HUES48 (cell line): ENCODE results near the gene HPDL.

Source experiments
- H3K27ac ChIP-seq: one replicate; pipeline ENCODE4 v1.7.0; 2013; ENCODE audit warnings: low read depth, low read length, inconsistent platforms
- H3K27me3 ChIP-seq: 2 replicates; pipeline ENCODE4 v1.6.1; 2013; ENCODE audit warnings: mild to moderate bottlenecking, low read length; ENCODE audit not compliant: control insufficient read depth, insufficient read depth
- H3K36me3 ChIP-seq: 2 replicates; pipeline ENCODE4 v1.6.1; 2013; ENCODE audit warnings: low read length; ENCODE audit not compliant: control insufficient read depth, insufficient read depth
- H3K4me1 ChIP-seq: 2 replicates; pipeline ENCODE4 v1.6.1; 2013; ENCODE audit warnings: mild to moderate bottlenecking, low read length; ENCODE audit not compliant: control insufficient read depth, insufficient read depth
- H3K4me3 ChIP-seq: 2 replicates; pipeline ENCODE4 v1.5.1; 2013; ENCODE audit warnings: mild to moderate bottlenecking, low read depth, low read length
- H3K9ac ChIP-seq: 2 replicates; pipeline ENCODE4 v1.6.1; 2013; ENCODE audit warnings: mild to moderate bottlenecking, low read depth, low read length, moderate library complexity
- H3K9me3 ChIP-seq: 2 replicates; pipeline ENCODE4 v1.6.1; 2013; ENCODE audit warnings: low read length; ENCODE audit not compliant: control insufficient read depth, insufficient read depth

HPDL gene

GRCh38 chr1:45302505-45303150 lies 24.1 kb upstream of the HPDL start:
- Histone ChIP-seq H3K4me3 (peak overlapping the region; percentile 74), H3K9ac (peak overlapping the region; percentile 66), H3K36me3 (no peaks in the 10 kb centered on the region), H3K4me1 (peaks cover 39% of the 10 kb centered on the region), H3K9me3 (no peaks in the 10 kb centered on the region), H3K27me3 (no peaks in the 10 kb centered on the region), H3K27ac (peak overlapping the region; percentile 88)

- Histone ChIP-seq H3K9ac (peak overlapping the region; percentile 93), H3K4me3 (peak overlapping the region; percentile 82), H3K9me3 (no peaks in the 10 kb centered on the region), H3K4me1 (peaks cover 34% of the 10 kb centered on the region), H3K27me3 (no peaks in the 10 kb centered on the region), H3K36me3 (no peaks in the 10 kb centered on the region), H3K27ac (peak overlapping the region; percentile 92)
These were observed 23.0 kb upstream of the HPDL start for GRCh38 chr1:45303520-45304310.

GRCh38 chr1:45304311-45305081 lies 22.2 kb upstream of the HPDL start:
- peak overlapping the region; percentile 93 for H3K9ac ChIP-seq
- peak overlapping the region; percentile 82 for H3K4me3 ChIP-seq
- peaks cover 34% of the 10 kb centered on the region for H3K4me1 ChIP-seq
- H3K36me3 ChIP-seq = no peaks in the 10 kb centered on the region
- H3K27me3 ChIP-seq = no peaks in the 10 kb centered on the region
- H3K9me3 ChIP-seq = no peaks in the 10 kb centered on the region
- H3K27ac ChIP-seq = peak overlapping the region; percentile 92

GRCh38 chr1:45305231-45305630 lies 21.5 kb upstream of the HPDL start:
- no peaks in the 10 kb centered on the region for H3K9me3 ChIP-seq
- H3K4me3 ChIP-seq = no peak overlapping the region
- no peak overlapping the region for H3K9ac ChIP-seq
- H3K27ac ChIP-seq = no peak overlapping the region
- H3K4me1 ChIP-seq = peaks cover 34% of the 10 kb centered on the region
- no peaks in the 10 kb centered on the region for H3K36me3 ChIP-seq
- no peaks in the 10 kb centered on the region for H3K27me3 ChIP-seq

GRCh38 chr1:45306319-45306718 lies 20.4 kb upstream of the HPDL start:
- H3K9ac ChIP-seq = no peak overlapping the region; the same call in 1 of the 2 replicates
- H3K4me3 ChIP-seq = no peak overlapping the region
- peaks cover 34% of the 10 kb centered on the region for H3K4me1 ChIP-seq

GRCh38 chr1:45306905-45307304 lies 19.8 kb upstream of the HPDL start:
- Histone ChIP-seq H3K9ac (no peak overlapping the region), H3K9me3 (no peaks in the 10 kb centered on the region; the same call in 1 of the 2 replicates), H3K36me3 (no peaks in the 10 kb centered on the region), H3K4me3 (no peak overlapping the region; the same call in 1 of the 2 replicates), H3K27ac (no peak overlapping the region), H3K4me1 (peaks cover 34% of the 10 kb centered on the region), H3K27me3 (no peaks in the 10 kb centered on the region)

More at GRCh38 chr1:45306319-45306718, 20.4 kb upstream of the HPDL start:
- H3K27ac ChIP-seq = peak overlapping the region; percentile 60
- no peaks in the 10 kb centered on the region; the same call in 1 of the 2 replicates for H3K9me3 ChIP-seq
- H3K27me3 ChIP-seq = no peaks in the 10 kb centered on the region
- no peaks in the 10 kb centered on the region for H3K36me3 ChIP-seq

- no peaks in the 10 kb centered on the region for H3K27me3 ChIP-seq
- H3K9me3 ChIP-seq = peaks cover 2% of the 10 kb centered on the region; the same call in 1 of the 2 replicates
- H3K27ac ChIP-seq = no peak overlapping the region
These were observed 12.4 kb upstream of the HPDL start for GRCh38 chr1:45314266-45314665.

GRCh38 chr1:45317166-45317565 lies 9.5 kb upstream of the HPDL start:
- peaks cover 12% of the 10 kb centered on the region for H3K4me1 ChIP-seq
- no peaks in the 10 kb centered on the region for H3K27me3 ChIP-seq
- H3K9ac ChIP-seq = no peak overlapping the region
- H3K4me3 ChIP-seq = no peak overlapping the region
- no peaks in the 10 kb centered on the region for H3K36me3 ChIP-seq
- peaks cover 2% of the 10 kb centered on the region; the same call in 1 of the 2 replicates for H3K9me3 ChIP-seq
- H3K27ac ChIP-seq = no peak overlapping the region

More at GRCh38 chr1:45314266-45314665, 12.4 kb upstream of the HPDL start:
- Histone ChIP-seq H3K36me3 (no peaks in the 10 kb centered on the region), H3K4me3 (no peak overlapping the region), H3K4me1 (no peaks in the 10 kb centered on the region), H3K9ac (no peak overlapping the region)

- Histone ChIP-seq H3K27ac (no peak overlapping the region), H3K9ac (no peak overlapping the region)
These were observed 6.9 kb upstream of the HPDL start for GRCh38 chr1:45319761-45320160.

GRCh38 chr1:45321444-45321843 lies 5.3 kb upstream of the HPDL start:
- H3K4me3 ChIP-seq = peak overlapping the region; percentile 33; the same call in 1 of the 2 replicates
- peak overlapping the region; percentile 74 for H3K27ac ChIP-seq
- H3K27me3 ChIP-seq = no peaks in the 10 kb centered on the region
- H3K4me1 ChIP-seq = peaks cover 20% of the 10 kb centered on the region
- H3K9ac ChIP-seq = peak overlapping the region; percentile 73
- no peaks in the 10 kb centered on the region for H3K9me3 ChIP-seq
- H3K36me3 ChIP-seq = no peaks in the 10 kb centered on the region

More at GRCh38 chr1:45319761-45320160, 6.9 kb upstream of the HPDL start:
- H3K4me1 ChIP-seq = peaks cover 17% of the 10 kb centered on the region
- peaks cover 2% of the 10 kb centered on the region; the same call in 1 of the 2 replicates for H3K9me3 ChIP-seq
- no peaks in the 10 kb centered on the region for H3K27me3 ChIP-seq
- no peak overlapping the region for H3K4me3 ChIP-seq
- H3K36me3 ChIP-seq = no peaks in the 10 kb centered on the region
